Progenitor cell of endocrine pancreas (in vitro differentiated cells): ENCODE data around the gene UNC13C. TPM values are rescaled to one million over a fixed set of nuclear protein-coding genes. Genes with fewer than 3 reads are reported as not detected.

ENCODE experiments used
- DNase-seq: peaks from one replicate; pipeline ENCODE4 v3.0.0; 2021; ENCODE audit warnings: low spot score; ENCODE audit not compliant: unreplicated experiment
- H3K27ac Mint-ChIP-seq: 2 replicates; pipeline ENCODE4 v1.8.0; 2021; ENCODE audit warnings: mild to moderate bottlenecking, moderate library complexity, mixed read lengths
- H3K27me3 Mint-ChIP-seq: 2 replicates; pipeline ENCODE4 v1.8.0; 2021; ENCODE audit warnings: mixed read lengths
- H3K36me3 Mint-ChIP-seq: 2 replicates; pipeline ENCODE4 v1.8.0; 2022; ENCODE audit warnings: mixed read lengths; ENCODE audit not compliant: insufficient read depth
- H3K4me1 Mint-ChIP-seq: 2 replicates; pipeline ENCODE4 v1.8.0; 2021; ENCODE audit warnings: low read depth, mixed read lengths
- H3K4me3 Mint-ChIP-seq: 2 replicates; pipeline ENCODE4 v1.8.0; 2021; ENCODE audit warnings: low read depth, mild to moderate bottlenecking, moderate library complexity, mixed read lengths
- H3K9me3 Mint-ChIP-seq: 2 replicates; pipeline ENCODE4 v1.8.0; 2021; ENCODE audit warnings: low read depth, mixed read lengths
- total RNA-seq: library from RNA; stranded (reverse); gene quantifications from 2 replicates; pipeline ENCODE4 v1.2.1, GENCODE V29; 2021
- TF ChIP-seq, protein P1 (sequence below): fragments of 200-600 bp; sonication (generic); IDR thresholded peaks from one replicate; pipeline ENCODE4 v1.5.0; 2021; ENCODE audit warnings: antibody characterized with exemption, mild to moderate bottlenecking; ENCODE audit not compliant: unreplicated experiment

UNC13C gene
- total RNA-seq, 1 donor from 2014 or later: 7.3 TPM

DNA sequence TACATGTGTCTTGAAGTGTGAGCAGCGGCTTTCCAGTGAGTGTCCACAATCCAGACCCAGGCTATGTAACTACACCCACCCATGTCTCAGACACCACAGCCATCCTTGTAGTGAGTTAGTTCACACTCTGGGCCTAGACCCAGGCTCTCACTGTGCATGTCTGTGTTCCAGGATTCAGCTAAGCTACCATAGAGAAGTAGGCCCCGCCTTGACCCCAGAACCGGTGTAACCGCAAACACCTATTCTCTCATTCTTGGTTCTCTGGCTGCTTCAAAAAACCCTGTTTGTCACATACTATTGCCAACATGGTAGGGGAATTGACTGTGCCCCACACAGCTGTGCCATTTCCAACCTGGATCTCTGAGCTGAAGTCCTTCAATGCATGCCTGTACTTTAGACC is 657.9 kb downstream of the UNC13C start:
- TF ChIP-seq, protein P1, sequence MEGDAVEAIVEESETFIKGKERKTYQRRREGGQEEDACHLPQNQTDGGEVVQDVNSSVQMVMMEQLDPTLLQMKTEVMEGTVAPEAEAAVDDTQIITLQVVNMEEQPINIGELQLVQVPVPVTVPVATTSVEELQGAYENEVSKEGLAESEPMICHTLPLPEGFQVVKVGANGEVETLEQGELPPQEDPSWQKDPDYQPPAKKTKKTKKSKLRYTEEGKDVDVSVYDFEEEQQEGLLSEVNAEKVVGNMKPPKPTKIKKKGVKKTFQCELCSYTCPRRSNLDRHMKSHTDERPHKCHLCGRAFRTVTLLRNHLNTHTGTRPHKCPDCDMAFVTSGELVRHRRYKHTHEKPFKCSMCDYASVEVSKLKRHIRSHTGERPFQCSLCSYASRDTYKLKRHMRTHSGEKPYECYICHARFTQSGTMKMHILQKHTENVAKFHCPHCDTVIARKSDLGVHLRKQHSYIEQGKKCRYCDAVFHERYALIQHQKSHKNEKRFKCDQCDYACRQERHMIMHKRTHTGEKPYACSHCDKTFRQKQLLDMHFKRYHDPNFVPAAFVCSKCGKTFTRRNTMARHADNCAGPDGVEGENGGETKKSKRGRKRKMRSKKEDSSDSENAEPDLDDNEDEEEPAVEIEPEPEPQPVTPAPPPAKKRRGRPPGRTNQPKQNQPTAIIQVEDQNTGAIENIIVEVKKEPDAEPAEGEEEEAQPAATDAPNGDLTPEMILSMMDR: no peak
- H3K9me3 Mint-ChIP-seq: peaks cover 14% of the 10 kb centered on the region
- no peak overlapping the region for H3K4me3 Mint-ChIP-seq
- H3K27me3 Mint-ChIP-seq: no peaks in the 10 kb centered on the region
- DNase-seq: no peak
- H3K36me3 Mint-ChIP-seq: no peaks in the 10 kb centered on the region
- H3K27ac Mint-ChIP-seq: no peak overlapping the region
- peaks cover 2% of the 10 kb centered on the region for H3K4me1 Mint-ChIP-seq

DNA sequence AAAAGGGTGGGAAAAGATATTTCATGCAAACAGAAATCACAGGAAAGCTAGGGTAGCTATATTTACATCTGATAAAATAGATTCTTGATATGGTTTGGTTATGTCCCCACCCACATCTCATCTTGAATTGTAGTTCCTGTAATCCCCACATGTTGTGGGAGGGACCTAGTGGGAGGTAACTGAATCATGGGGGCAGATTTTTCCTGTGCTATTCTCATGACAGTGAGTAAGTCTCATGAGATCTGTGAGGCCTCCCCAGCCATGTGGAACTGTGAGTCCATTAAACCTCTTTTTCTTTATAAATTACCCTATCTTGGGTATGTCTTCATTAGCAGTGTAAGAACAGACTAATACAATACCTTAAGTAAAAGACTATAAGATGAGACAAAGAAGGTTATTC is 660.4 kb downstream of the UNC13C start:
- Mint-ChIP-seq H3K4me3 (no peak overlapping the region), H3K36me3 (no peaks in the 10 kb centered on the region), H3K9me3 (peaks cover 14% of the 10 kb centered on the region), H3K27me3 (no peaks in the 10 kb centered on the region), H3K27ac (no peak overlapping the region), H3K4me1 (peaks cover 2% of the 10 kb centered on the region)
- TF ChIP-seq, protein P1: no peak
- no peak for DNase-seq

DNA sequence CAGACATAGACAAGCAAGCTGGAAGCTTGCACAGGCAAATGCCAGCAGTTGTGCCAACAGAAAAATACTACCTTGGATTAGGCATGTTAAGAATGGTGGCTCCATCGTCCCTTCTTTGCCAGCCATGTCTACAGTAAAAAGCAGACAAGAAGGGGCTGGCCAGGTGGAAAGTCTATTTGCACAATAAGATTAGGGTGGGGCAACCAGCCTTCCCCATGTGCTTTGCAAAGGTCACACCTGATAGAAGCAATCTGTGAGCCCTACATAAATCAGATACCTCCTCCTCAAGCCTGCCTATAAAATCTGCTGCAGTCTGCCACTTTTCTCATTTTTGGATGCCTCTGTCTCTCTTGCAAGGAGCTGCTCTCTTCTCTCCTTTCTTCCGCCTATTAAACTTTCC is 662.6 kb downstream of the UNC13C start:
- Mint-ChIP-seq H3K27me3 (no peaks in the 10 kb centered on the region), H3K4me3 (no peak overlapping the region), H3K4me1 (peaks cover 2% of the 10 kb centered on the region), H3K9me3 (peaks cover 14% of the 10 kb centered on the region), H3K27ac (no peak overlapping the region), H3K36me3 (no peaks in the 10 kb centered on the region)
- TF ChIP-seq, protein P1: no peak
- DNase-seq: no peak

- H3K36me3 Mint-ChIP-seq: peaks cover 1% of the 10 kb centered on the region
- H3K9me3 Mint-ChIP-seq: peaks cover 12% of the 10 kb centered on the region
- H3K4me1 Mint-ChIP-seq: peaks cover 2% of the 10 kb centered on the region
- no peak overlapping the region for H3K27ac Mint-ChIP-seq
- no peak overlapping the region for H3K4me3 Mint-ChIP-seq
- no peak for DNase-seq
- no peaks in the 10 kb centered on the region for H3K27me3 Mint-ChIP-seq
- TF ChIP-seq, protein P1: no peak
Observed at GRCh38 chr15:54644796-54645195, 666.6 kb downstream of the UNC13C start.

GRCh38 chr15:54659646-54660045 is 681.4 kb downstream of the UNC13C start:
- Mint-ChIP-seq H3K4me3 (no peak overlapping the region), H3K36me3 (no peaks in the 10 kb centered on the region), H3K4me1 (no peaks in the 10 kb centered on the region), H3K9me3 (no peaks in the 10 kb centered on the region), H3K27ac (no peak overlapping the region), H3K27me3 (no peaks in the 10 kb centered on the region)
- DNase-seq: no peak
- TF ChIP-seq, protein P1: no peak
